Heart left ventricle (tissue), 13 donors: Measurements from ENCODE around the gene STK38L.

Experiments
- CTCF ChIP-seq, 12 donors: fragments of 200-600 bp; sonication (generic) in 4 of 12; IDR thresholded peaks; one replicate each; pipeline versions ENCODE4 v1.5.0 to v1.8.0; 2018 to 2022; ENCODE audit warnings: antibody characterized with exemption in 12 of 12, mild to moderate bottlenecking in 5 of 12
- POLR2A ChIP-seq, 2 donors: fragments of 450-650 bp; IDR thresholded peaks; one replicate each; pipeline ENCODE4 v1.6.1; 2017; ENCODE audit warnings: antibody characterized with exemption in 2 of 2, mild to moderate bottlenecking in 2 of 2, moderate library complexity in 2 of 2
- donor health status: ischemic (EF 13 %, LVEDD 7.1; RV severe dilation, severe dysfunction).
- donor health status: DM: no; HTN: yes; CAD: no.
- donor health status: DM: no; HTN: no; CAD: no.
- donor health status: ischemic (EF 25% LVEDD 6.9; RV normal size, moderate dysfunction).
- donor health status: ischemic (EF 25% LVEDD 5.7; RV mildly dilated, moderate dysfunction).
- donor health status: ischemic (EF 35%, LVEDD 5.7; RV mildly dilated, moderate dysfunction).
- donor health status: nonischemic (EF 11% LVEDD 7.7; RV severe dilation, severe dysfunction).
- donor health status: DM: yes; HTN: yes; CAD: no.
- donor health status: PGD.
- donor health status: ischemic (EF 29% LVEDD 5.4; RV normal size, mild dysfunction).
- donor health status: nonischemic (EF 23%, LVEDD 6.1; RV moderate dilation, normal function).

GRCh38 chr12:27208414-27208750 lies 35.7 kb upstream of the STK38L start:
- TF ChIP-seq CTCF (IDR thresholded peaks at IDR 0.05) (no peak), POLR2A (IDR thresholded peaks at IDR 0.05) (no peak)
